Kidney capillary endothelial cell (primary cell): ENCODE measurements around the gene MRGPRF.
"Not testable (repeated sequence)": the region's sequence is repeated elsewhere in the genome, so short reads cannot be mapped to it uniquely, and the experiment has no call there.

ENCODE experiments used
- DNase-seq: peaks from one replicate; pipeline ENCODE4 v3.0.0-alpha.2; 2018; ENCODE audit warnings: low spot score

The MRGPRF gene

DNA sequence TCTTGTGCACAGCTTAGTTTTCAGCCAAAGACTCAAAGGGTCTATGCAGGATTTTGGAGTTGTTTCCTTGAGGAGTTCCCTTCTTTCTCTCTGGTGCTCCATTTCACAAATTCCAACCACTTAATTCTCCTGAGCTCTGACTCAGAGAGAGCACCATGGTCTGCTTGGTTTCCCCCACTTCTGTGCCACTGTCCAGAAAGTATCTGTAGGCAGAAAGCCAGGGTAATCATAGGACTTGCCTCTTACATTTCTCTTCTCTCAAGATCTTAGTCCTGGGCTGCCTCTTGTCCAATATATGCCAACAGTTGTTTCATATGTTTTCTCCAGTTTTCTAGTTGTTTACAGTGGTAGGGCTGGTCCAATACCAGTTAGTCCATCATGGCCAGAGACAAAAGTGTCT, 25.8 kb downstream of the MRGPRF start:
- no peak for DNase-seq

- no peak for DNase-seq
Observed at GRCh38 chr11:68983801-68984200, 29.2 kb downstream of the MRGPRF start.

GRCh38 chr11:68982134-68982533, 30.9 kb downstream of the MRGPRF start:
- DNase-seq, result no peak

- no peak for DNase-seq
Observed at GRCh38 chr11:68980776-68981065, 32.3 kb downstream of the MRGPRF start, which contains the start of gene MRGPRD. Gene MRGPRD (minus strand): TSS chr11:68980986. CDS start chr11:68980986, 0 bp downstream.

- no peak for DNase-seq
Observed at GRCh38 chr11:68979931-68980775, 32.9 kb downstream of the MRGPRF start.

DNA sequence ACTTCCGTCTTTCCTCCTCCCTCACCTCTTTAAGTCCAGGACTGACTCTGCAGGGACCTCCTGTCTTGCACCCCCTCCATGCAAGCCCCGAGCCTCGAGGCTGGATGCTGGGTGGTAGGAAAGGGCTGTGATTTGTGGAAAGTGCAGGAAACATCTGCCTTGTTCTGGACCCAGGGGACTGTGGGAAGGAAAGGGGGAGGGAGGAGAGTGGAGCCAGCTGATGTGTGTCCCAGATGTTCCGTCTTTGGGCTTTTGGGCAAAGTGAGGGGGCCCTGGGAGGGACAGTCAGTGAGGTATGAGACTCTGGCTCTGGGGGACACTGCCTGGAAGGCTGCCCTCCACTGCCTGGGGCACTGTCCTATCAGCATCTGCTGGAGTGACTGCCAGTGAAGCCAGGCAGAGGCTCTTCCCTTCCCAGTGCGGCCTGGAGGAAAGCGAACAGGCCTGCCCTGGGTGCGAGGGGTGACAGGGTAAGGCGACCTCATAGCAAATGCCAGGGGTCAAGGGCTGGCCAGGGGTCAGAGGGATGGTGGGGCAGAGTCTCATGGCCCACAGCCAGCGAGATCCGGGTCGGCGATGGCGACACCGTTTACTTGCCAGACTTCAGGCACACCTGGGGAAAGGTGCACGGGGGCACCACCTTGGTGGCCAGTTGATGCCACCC, 34.0 kb downstream of the MRGPRF start:
- no peak for DNase-seq

DNA sequence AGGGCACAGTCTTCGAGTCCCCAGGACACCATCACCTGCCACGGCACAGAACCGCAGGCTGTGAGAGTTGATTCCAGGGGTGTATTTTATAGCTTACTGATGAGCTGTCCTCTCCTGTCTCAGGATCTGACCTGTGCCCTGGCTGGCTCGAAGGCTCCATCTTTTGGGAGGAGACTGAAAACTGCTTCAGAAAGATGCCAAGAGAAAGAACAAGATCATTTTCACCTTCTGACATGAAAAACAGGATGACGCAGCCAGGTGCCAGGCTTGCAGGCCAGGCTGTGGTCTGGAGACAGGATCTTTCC, 34.5 kb downstream of the MRGPRF start:
- no peak for DNase-seq

- no peak for DNase-seq
Observed at GRCh38 chr11:68977781-68978625, 35.0 kb downstream of the MRGPRF start.

GRCh38 chr11:68976563-68976962, 36.5 kb downstream of the MRGPRF start:
- DNase-seq, result no peak

- no peak for DNase-seq
Observed at GRCh38 chr11:68976095-68976494, 37.0 kb downstream of the MRGPRF start.

DNA sequence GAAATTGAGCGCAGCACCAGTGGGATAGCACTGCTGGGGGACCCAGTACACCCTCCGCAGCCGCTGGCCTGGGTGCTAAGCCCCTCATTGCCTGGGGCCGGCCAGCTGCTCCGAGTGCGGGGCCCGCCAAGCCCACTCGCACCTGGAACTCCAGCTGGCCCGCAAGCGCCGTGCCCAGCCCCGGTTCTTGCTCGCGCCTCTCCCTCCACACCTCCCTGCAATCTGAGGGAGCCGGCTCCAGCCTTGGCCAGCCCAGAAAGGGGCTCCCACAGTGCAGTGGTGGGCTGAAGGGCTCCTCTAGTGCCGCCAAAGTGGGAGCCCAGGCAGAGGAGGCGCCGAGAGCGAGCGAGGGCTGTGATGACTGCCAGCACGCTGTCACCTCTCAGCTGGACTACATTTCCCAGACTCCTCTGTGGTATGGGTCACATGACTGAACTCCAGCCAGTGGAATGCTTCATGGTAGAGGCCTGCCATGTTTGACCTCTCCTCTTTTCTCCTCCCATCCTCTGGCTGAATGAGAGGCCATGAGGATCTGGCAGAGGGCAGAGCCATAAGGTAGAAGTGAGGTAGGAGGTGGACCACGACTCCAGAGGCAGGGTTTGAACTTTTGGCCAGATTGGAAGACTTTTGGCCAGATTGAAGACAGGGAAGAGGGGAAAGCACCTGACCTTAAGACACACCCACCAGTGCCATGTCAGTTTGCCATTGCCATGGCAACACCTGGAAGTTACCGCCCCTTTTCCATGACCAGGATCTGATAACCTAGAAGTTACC, 38.4 kb downstream of the MRGPRF start:
- no peak for DNase-seq

- not testable (repeated sequence) for DNase-seq
Observed at GRCh38 chr11:68973706-68974105, 39.3 kb downstream of the MRGPRF start.

- DNase-seq, result no peak
Observed at GRCh38 chr11:68973219-68973618, 39.8 kb downstream of the MRGPRF start.

DNA sequence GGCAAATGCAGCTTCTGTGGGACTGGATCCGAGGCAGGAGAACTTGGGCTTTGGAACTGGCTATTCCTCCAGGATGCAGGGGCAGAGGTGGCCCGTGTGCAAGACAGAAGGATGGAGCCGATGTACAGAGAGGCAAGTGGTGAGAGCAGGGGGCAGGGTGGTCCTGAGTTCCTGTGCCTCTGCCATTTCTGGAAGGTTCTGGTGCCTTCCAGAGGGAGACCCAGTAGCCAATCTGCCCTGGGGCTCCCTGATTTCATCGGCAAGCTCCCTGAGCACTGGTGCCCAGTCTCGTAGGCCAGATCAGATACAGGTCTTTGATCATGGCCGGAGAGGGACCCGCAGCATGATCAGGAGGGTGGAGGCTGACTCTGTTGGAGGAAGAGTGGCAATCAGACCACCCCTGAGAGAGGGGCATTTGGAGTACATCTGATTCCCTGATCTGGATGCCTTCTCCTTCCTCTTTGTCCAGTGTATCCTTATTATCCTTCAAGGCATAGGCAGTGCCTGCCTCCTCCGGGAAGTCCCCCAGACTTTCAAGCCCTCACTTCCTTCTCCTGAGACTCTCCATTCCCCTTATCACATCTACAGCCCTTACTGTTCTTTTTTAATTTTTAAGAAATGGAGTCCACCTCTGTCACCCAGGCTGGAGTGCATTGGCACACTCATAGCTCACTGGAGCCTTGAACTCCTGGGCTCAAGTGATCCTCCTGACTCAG, 42.0 kb downstream of the MRGPRF start:
- no peak for DNase-seq

- DNase-seq, result no peak
Observed at GRCh38 chr11:68969386-68969785, 43.7 kb downstream of the MRGPRF start.

- DNase-seq, result no peak
Observed at GRCh38 chr11:68968306-68969250, 44.5 kb downstream of the MRGPRF start.

DNA sequence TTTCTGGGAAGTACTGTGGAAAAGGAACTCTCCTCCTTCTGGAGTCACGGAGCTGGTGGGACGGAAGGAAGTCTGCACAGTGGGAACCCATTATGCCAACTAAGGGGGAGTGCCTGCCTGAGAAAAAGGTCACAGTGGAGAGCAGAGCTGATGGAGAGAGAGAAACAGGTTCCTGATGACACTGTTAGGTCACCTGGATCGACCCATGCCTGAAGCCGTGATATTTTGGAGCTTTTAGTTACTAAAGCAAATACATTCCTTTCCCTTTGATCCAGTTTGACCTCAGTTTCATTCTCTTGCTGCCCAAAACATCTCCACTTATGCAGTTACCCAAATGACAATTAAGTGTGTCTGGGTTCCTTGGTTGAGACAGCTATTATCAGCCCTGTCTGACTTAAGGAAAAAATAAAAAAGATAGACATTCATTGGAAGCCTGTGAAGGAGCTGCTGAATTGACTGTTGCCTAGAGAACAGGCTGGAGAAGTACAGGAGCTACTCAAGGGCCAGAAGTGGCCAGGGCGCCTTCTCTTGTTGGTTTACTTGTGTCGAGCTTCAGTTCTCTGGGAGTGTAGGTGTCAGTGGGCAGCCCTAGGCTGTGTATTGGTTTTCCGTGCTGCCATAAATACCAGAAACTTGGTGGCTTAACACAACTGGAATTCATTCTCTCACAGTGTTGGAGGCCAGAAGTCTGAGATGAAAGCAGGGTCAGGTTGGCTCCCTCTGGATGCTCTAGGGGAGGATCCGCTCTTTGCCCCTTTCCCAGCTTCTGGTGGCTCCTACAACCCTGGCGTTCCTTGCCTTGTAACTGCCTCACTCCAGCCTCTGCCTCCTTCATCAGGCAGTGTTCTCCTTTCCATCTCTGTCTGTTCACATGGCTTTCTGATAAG, 45.9 kb downstream of the MRGPRF start:
- DNase-seq, result no peak

GRCh38 chr11:68965901-68966853, 46.9 kb downstream of the MRGPRF start:
- no peak for DNase-seq
